MM.1S (cell line): ENCODE measurements around the gene ZFHX3.

Experiments used
- CTCF ChIP-seq: fragments of 300-600 bp; sonication (generic); IDR thresholded peaks from 2 replicates; pipeline ENCODE4 v1.5.1; 2016; ENCODE audit warnings: antibody characterized with exemption, low read length, mixed read lengths
- EZH2 ChIP-seq: fragments of 300-600 bp; sonication (generic); optimal IDR thresholded peaks from 2 replicates; pipeline ENCODE3; 2017; ENCODE audit warnings: low read depth, mild to moderate bottlenecking, antibody characterized with exemption, low read length, mixed read lengths
- EZH2phosphoT487 ChIP-seq: fragments of 300-600 bp; sonication (generic); IDR thresholded peaks from 2 replicates; pipeline ENCODE4 v1.6.1; 2018; ENCODE audit warnings: antibody characterized with exemption, low read length

DNA sequence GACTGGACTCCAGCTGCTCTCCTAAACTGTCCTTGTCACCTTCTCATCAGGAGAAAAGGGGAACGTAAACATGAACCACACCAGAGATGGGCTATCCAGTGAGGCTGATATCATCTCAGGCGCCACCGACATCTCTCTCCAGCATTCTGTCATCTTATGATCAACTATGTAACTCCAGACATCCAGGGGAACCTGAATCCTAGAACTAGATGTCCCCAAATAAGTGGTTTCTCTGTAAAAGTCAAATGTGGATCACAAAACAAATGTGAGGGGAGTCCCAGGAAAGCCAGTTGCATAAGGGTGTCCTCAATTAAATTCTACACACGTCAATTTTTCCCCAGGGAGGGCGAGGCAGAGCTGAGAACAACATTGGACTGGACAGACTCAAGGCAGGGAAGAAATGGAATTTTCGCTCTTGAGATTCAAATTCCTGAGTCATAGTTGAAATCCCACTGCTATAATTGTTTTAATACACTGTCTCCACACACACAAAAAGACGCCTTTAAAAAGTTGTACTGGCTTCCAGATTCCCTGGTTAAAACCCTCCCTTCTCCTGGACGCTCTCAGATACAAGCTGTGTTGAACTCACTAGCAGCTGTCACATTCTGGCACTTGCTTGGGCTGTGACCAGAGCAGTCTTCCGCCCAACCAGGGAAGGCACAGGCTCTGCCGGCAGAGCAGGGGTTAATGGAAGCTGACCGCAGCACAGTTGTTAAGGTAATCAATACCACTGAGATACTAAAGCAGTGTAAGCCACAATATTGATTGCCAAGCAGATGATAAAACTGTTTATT lies 62.6 kb downstream of the ZFHX3 start:
- TF ChIP-seq CTCF: no peak
- TF ChIP-seq EZH2: no peak
- no peak for TF ChIP-seq EZH2phosphoT487
